GM19238 (cell line): Measurements from ENCODE around the gene PMVK.

Experiments
- DNase-seq: peaks from one replicate; pipeline ENCODE4 v3.0.0; 2011; ENCODE audit warnings: low spot score; ENCODE audit not compliant: insufficient read length

PMVK gene

GRCh38 chr1:154881820-154882535 lies 54.5 kb downstream of the PMVK start:
- no peak for DNase-seq

DNA sequence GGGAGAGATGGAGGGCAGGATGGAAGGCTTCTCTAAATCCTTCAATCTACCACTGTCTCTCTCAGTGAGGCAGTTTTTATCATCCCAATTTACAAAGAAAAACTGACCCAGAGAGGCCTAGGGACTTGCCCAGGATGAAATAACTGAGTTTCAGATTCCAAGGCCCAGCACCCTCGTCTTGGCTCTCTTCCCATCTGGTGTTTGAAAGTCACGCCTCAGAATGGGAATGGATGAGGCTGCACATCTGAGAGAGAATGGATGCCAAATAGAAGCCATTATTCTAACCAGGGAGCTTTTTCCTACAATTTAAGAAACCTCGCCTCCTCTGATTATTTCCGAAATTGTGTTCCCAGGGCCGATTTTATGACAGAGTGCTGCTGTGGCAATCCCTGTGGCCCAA lies 55.8 kb downstream of the PMVK start:
- no peak for DNase-seq

DNA sequence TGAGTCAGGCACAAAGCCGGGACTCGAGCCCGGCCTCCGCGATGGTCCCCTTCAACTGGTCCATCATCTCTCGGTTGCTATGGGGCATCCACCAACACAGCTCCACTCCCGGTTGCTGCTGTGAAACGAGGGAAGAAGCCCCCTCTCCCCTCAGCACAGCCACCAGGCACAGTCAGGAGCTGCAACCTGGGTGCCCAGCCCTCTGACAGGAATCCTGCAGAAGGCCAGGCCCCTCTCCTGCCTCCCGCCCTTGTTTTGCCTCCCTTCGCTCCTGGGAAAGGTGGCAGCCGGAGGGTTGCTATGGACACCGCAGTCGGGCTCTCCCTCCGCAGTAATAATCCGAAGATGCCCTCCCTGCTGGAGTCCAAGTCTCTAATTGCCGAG lies 57.5 kb downstream of the PMVK start:
- DNase-seq: no peak

- peak; percentile 66 for DNase-seq
Observed at GRCh38 chr1:154878371-154879037, 58.0 kb downstream of the PMVK start.

GRCh38 chr1:154877370-154877974 lies 59.0 kb downstream of the PMVK start:
- no peak for DNase-seq

- DNase-seq: no peak
Observed at GRCh38 chr1:154876842-154877369, 59.6 kb downstream of the PMVK start.
